CD4-positive, alpha-beta T cell (primary cell): ENCODE results near the gene RUNX3. TPM values are rescaled to one million over a fixed set of nuclear protein-coding genes. Genes with fewer than 3 reads are reported as not detected.

Experiments used
- ATAC-seq: fragments of 200-7000 bp; cut with Tn5 transposase; one replicate; pipeline ENCODE4 v1.10.0; 2022; ENCODE audit warnings: mild to moderate bottlenecking; ENCODE audit not compliant: poor library complexity
- CTCF ChIA-PET: fragments of 350-600 bp; sonication (Branson Sonifier 250); formaldehyde crosslinking; loops from one replicate; lab custom pipeline; 2021; ENCODE audit warnings: antibody characterized with exemption, inconsistent platforms; lab: Charles Lee
- POLR2A ChIA-PET: fragments of 350-600 bp; sonication (Branson Sonifier 250); formaldehyde crosslinking; loops from one replicate; lab custom pipeline; 2021; ENCODE audit warnings: antibody characterized with exemption, inconsistent platforms; lab: Charles Lee
- DNase-seq, 14 experiments: peaks; one replicate each; pipeline ENCODE4 v3.0.0-alpha.2; 2013 to 2020; ENCODE audit warnings: mixed read lengths in 2 of 14
- H3K27ac ChIP-seq, 2 donors: one replicate each; pipeline versions ENCODE4 v1.5.1 to v1.7.0; 2013; ENCODE audit warnings: low read length in 2 of 2, low read depth in 1 of 2, mild to moderate bottlenecking in 1 of 2
- H3K27me3 ChIP-seq, 2 experiments: 1 replicate in 1 of 2; 2 replicates in 1 of 2; pipeline versions ENCODE4 v1.6.1 to v1.7.0; 2013; ENCODE audit warnings: low read length in 2 of 2, control low read depth in 1 of 2, mild to moderate bottlenecking in 1 of 2, moderate library complexity in 1 of 2; ENCODE audit not compliant: insufficient read depth in 2 of 2, control insufficient read depth in 1 of 2
- H3K36me3 ChIP-seq: one replicate; pipeline ENCODE4 v1.6.1; 2013; ENCODE audit warnings: low read length, control low read depth; ENCODE audit not compliant: insufficient read depth
- H3K4me1 ChIP-seq: one replicate; pipeline ENCODE4 v1.6.1; 2013; ENCODE audit warnings: low read length, control low read depth; ENCODE audit not compliant: insufficient read depth
- H3K4me3 ChIP-seq: one replicate; pipeline ENCODE4 v1.5.1; 2013; ENCODE audit warnings: mild to moderate bottlenecking, low read length, moderate library complexity
- H3K9me3 ChIP-seq, 2 experiments: 1 replicate in 1 of 2; 2 replicates in 1 of 2; pipeline versions ENCODE4 v1.6.1 to v1.7.0; 2013; ENCODE audit warnings: low read length in 2 of 2, mild to moderate bottlenecking in 2 of 2, control low read depth in 1 of 2, moderate library complexity in 1 of 2; ENCODE audit not compliant: control insufficient read depth in 1 of 2, insufficient read depth in 1 of 2
- H3K27ac Mint-ChIP-seq: one replicate; pipeline ENCODE4 v1.8.0; 2020; ENCODE audit warnings: mixed read lengths
- H3K27me3 Mint-ChIP-seq: one replicate; pipeline ENCODE4 v1.8.0; 2021; ENCODE audit warnings: mixed read lengths
- H3K36me3 Mint-ChIP-seq: one replicate; pipeline ENCODE4 v1.8.0; 2021; ENCODE audit warnings: low read depth, mixed read lengths
- H3K4me1 Mint-ChIP-seq: one replicate; pipeline ENCODE4 v1.8.0; 2021; ENCODE audit warnings: low read depth, mixed read lengths
- H3K4me3 Mint-ChIP-seq: one replicate; pipeline ENCODE4 v1.8.0; 2020; ENCODE audit warnings: mild to moderate bottlenecking, mixed read lengths
- H3K9me3 Mint-ChIP-seq: one replicate; pipeline ENCODE4 v1.8.0; 2020; ENCODE audit warnings: mixed read lengths
- CTCF ChIP-seq: fragments of 200-600 bp; IDR thresholded peaks from one replicate; pipeline ENCODE4 v1.8.0; 2022; ENCODE audit warnings: antibody characterized with exemption, mild to moderate bottlenecking
- intact Hi-C, 2 experiments: fragments of 100-400 bp; cut with DNase I in 1 of 2; cut with micrococcal nuclease in 1 of 2; formaldehyde crosslinking; loops; one replicate each; pipeline versions ENCODE4 v1.15.1 to v1.9.0; 2023 to 2025; cut with DNase I, micrococcal nuclease
- total RNA-seq, 174 experiments: library from RNA in 2 of 174; stranded (reverse) in 2 of 174; gene quantifications; one replicate each; pipeline ENCODE4 v1.2.3 and lab custom pipeline; 2021 to 2026

The RUNX3 gene
- total RNA-seq, 2 experiments from 2014 or later, result 202 to 209 TPM

GRCh38 chr1:24860841-24861240 lies 69.2 kb downstream of the RUNX3 start:
- Histone ChIP-seq H3K27me3 (no peaks in the 10 kb centered on the region), H3K4me3 (no peak overlapping the region), H3K4me1 (peaks cover 6% of the 10 kb centered on the region), H3K36me3 (no peaks in the 10 kb centered on the region), H3K27ac (no peak overlapping the region), H3K9me3 (no peaks in the 10 kb centered on the region)
- no peak for DNase-seq
- Mint-ChIP-seq H3K9me3 (no peaks in the 10 kb centered on the region), H3K4me3 (no peak overlapping the region), H3K36me3 (no peaks in the 10 kb centered on the region), H3K4me1 (no peaks in the 10 kb centered on the region), H3K27me3 (no peaks in the 10 kb centered on the region), H3K27ac (no peak overlapping the region)
- ChIA-PET POLR2A (no interaction called here), CTCF (no interaction called here)
- intact Hi-C loops, result no loop called here
- TF ChIP-seq CTCF, result no peak
- ATAC-seq, result no peak

DNA sequence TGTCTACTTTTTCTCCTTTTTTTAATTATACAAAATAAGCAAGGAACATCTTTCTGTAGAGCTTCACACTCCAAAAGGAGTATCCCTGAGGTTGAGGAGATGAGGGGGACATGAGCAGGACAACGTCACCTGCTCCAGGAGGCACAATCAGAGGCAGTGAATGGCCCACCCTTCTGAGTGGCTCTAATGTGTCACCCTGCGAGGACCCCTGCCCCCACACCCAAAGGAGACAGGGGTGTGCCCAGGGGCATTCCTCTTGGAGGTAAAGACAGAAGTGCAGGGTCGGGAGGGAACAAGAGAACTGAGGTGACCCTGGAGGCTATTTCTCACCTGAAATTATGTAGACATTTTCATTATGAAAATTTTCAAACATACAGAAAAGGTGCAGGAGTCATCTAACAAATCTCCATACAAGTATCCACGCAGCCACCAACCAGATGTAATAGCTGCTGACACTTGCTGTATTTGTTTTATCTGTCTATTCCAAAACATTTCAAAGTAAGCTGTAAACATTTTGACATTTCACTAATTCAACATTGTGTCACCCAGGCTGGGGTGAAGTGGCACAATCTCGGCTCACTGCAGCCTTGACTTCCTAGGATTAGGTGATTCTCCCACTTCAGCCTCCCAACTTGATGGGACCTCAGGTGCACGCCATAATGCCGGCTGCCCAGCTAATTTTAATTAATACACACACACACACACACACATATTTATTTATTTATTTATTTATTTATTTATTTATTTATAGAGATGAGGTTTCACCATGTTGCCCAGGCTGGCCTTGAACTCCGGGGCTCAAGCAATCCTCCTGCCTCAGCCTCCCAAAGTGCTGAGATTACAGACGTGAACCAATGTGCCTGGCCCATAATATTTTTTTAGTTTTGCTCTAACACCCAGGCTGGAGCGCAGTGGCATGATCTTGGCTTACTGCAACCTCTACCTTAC lies 70.7 kb downstream of the RUNX3 start:
- intact Hi-C loops, result no loop called here
- no peaks in the 10 kb centered on the region for H3K36me3 Mint-ChIP-seq
- DNase-seq (no peak), ATAC-seq (no peak)
- H3K27me3 Mint-ChIP-seq, result no peaks in the 10 kb centered on the region
- Histone ChIP-seq H3K4me3 (no peak overlapping the region), H3K36me3 (no peaks in the 10 kb centered on the region), H3K9me3 (no peaks in the 10 kb centered on the region), H3K27ac (no peak overlapping the region), H3K27me3 (no peaks in the 10 kb centered on the region), H3K4me1 (peaks cover 8% of the 10 kb centered on the region)
- no peak overlapping the region for H3K4me3 Mint-ChIP-seq
- H3K4me1 Mint-ChIP-seq, result no peaks in the 10 kb centered on the region
- CTCF ChIA-PET, result interaction anchor here (0.6 kb wide), 1 partner anchor 10 kb away, joined by 3 read pairs; no protein-coding TSS in a partner anchor
- no peak overlapping the region for H3K27ac Mint-ChIP-seq
- H3K9me3 Mint-ChIP-seq, result no peaks in the 10 kb centered on the region
- TF ChIP-seq CTCF, result no peak
- POLR2A ChIA-PET, result no interaction called here

DNA sequence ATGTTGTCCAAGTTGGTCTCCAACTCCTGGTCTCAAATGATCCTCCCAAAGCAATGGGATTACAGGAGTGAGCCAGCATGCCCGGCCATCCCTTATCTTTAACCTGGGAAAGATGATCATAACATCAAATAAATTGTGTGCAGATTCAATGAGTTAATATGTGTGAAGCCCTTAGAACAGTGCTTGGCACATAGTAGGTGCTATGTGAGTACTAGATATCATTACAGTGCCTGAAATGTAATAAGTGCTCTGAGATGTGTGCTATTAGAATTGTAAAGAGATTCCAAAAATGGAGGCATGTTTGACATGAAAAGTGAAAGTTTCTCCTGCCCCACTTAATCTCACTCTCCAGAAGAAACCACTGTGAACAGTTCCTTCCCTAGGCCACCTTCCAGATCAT lies 71.8 kb downstream of the RUNX3 start:
- H3K4me1 Mint-ChIP-seq, result no peaks in the 10 kb centered on the region
- intact Hi-C loops, result no loop called here
- no peaks in the 10 kb centered on the region for H3K36me3 Mint-ChIP-seq
- Histone ChIP-seq H3K4me3 (no peak overlapping the region), H3K27me3 (no peaks in the 10 kb centered on the region), H3K4me1 (peaks cover 8% of the 10 kb centered on the region), H3K27ac (no peak overlapping the region), H3K36me3 (no peaks in the 10 kb centered on the region), H3K9me3 (no peaks in the 10 kb centered on the region)
- no peak overlapping the region for H3K27ac Mint-ChIP-seq
- no peak overlapping the region for H3K4me3 Mint-ChIP-seq
- DNase-seq (no peak), ATAC-seq (no peak)
- no peak for TF ChIP-seq CTCF
- ChIA-PET POLR2A (no interaction called here), CTCF (no interaction called here)
- no peaks in the 10 kb centered on the region for H3K9me3 Mint-ChIP-seq
- no peaks in the 10 kb centered on the region for H3K27me3 Mint-ChIP-seq
